WI38 (cell line): Measurements from ENCODE around the gene ZNF799.

Source experiments
- H3K4me3 ChIP-seq: 2 replicates; pipeline ENCODE4 v1.5.1; 2011; ENCODE audit warnings: low read depth, mild to moderate bottlenecking, control low read depth, low read length
- CTCF ChIP-seq: IDR thresholded peaks from 2 replicates; pipeline ENCODE4 v1.5.1; 2012; ENCODE audit warnings: low read depth, mild to moderate bottlenecking, control low read depth, low read length

Gene ZNF799

GRCh38 chr19:12345197-12345596 lies 55.9 kb downstream of the ZNF799 start:
- no peak for TF ChIP-seq CTCF
- H3K4me3 ChIP-seq = no peak overlapping the region
